ENCODE data around the gene TRPV5. TPM values are rescaled to one million over a fixed set of nuclear protein-coding genes. Genes with fewer than 3 reads are reported as not detected.
A peak's percentile ranks its signal among the peaks of the same experiment; 100 is the strongest.

TRPV5 gene
- polyA plus RNA-seq, 5 donors: 0.09 to 0.24 (median 0.18) TPM

- peak; percentile 39 to 43 for DNase-seq
Measured at GRCh38 chr7:142885311-142886230, 48.0 kb downstream of the TRPV5 start, which contains the start of gene TRPV6. TRPV6 (minus strand) TSS chr7:142885745.

GRCh38 chr7:142884286-142884640 is 49.3 kb downstream of the TRPV5 start:
- no peak for DNase-seq

- no peak for DNase-seq
Measured at GRCh38 chr7:142883571-142884285, 49.8 kb downstream of the TRPV5 start.

- DNase-seq: no peak
Measured at GRCh38 chr7:142883145-142883544, 50.4 kb downstream of the TRPV5 start.

GRCh38 chr7:142882338-142882678 is 51.2 kb downstream of the TRPV5 start:
- no peak for DNase-seq

- no peak for DNase-seq
Measured at GRCh38 chr7:142881586-142882337, 51.8 kb downstream of the TRPV5 start.

GRCh38 chr7:142880876-142881505 is 52.6 kb downstream of the TRPV5 start:
- DNase-seq: no peak

- DNase-seq: no peak
Measured at GRCh38 chr7:142879060-142879459, 54.5 kb downstream of the TRPV5 start.

GRCh38 chr7:142878315-142878714 is 55.2 kb downstream of the TRPV5 start:
- DNase-seq: no peak

GRCh38 chr7:142876991-142877910 is 56.3 kb downstream of the TRPV5 start:
- no peak for DNase-seq

GRCh38 chr7:142876236-142876960 is 57.1 kb downstream of the TRPV5 start:
- no peak for DNase-seq

GRCh38 chr7:142875456-142875855 is 58.1 kb downstream of the TRPV5 start:
- DNase-seq: no peak

GRCh38 chr7:142874837-142875236 is 58.7 kb downstream of the TRPV5 start:
- DNase-seq: no peak

GRCh38 chr7:142874409-142874808 is 59.1 kb downstream of the TRPV5 start:
- no peak for DNase-seq

GRCh38 chr7:142873871-142874270 is 59.7 kb downstream of the TRPV5 start:
- no peak for DNase-seq

GRCh38 chr7:142873281-142873784 is 60.2 kb downstream of the TRPV5 start:
- DNase-seq: no peak

- DNase-seq: no peak
Measured at GRCh38 chr7:142872106-142872675, 61.4 kb downstream of the TRPV5 start.

- no peak for DNase-seq
Measured at GRCh38 chr7:142871260-142872105, 62.1 kb downstream of the TRPV5 start.
